ENCODE measurements around the gene SIDT2. TPM values are rescaled to one million over a fixed set of nuclear protein-coding genes. Genes with fewer than 3 reads are reported as not detected.

The SIDT2 gene
- total RNA-seq, 1 donor from 2014 or later, result 16.2 TPM

DNA sequence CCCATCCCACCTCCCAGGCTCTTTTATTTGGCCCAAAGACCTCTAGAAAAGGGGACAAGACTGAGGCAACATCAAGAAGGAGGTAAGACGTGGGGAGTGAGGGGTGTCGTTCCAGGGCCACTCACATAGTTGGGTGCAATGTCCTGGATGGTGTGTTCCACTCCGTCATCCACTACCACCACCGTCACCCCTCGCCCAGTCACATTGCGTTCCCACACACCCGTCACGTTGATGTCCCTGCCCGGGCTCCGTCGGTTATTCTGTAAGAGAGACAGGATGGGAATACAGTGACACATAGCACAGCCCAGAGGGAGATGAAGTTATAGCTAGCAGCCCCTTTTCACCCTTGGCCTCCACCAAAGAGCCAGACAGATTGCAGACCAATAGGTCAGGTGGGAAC is 49.5 kb downstream of the SIDT2 start:
- no peak overlapping the region for H3K27ac ChIP-seq (ENCODE audit: low read depth, low read length)
- no peak overlapping the region for H3K9ac ChIP-seq (ENCODE audit: low read depth in 1 of 3, low read length in 3 of 3)
- H3K27me3 ChIP-seq (ENCODE audit: control insufficient read depth in 3 of 3, insufficient read depth in 3 of 3, low read length in 3 of 3), result no peaks in the 10 kb centered on the region
- H3K9me3 ChIP-seq (ENCODE audit: control insufficient read depth in 3 of 3, low read length in 3 of 3), result no peaks in the 10 kb centered on the region
- peaks cover 47 to 58% (median 57%) of the 10 kb centered on the region in 3 donors for H3K36me3 ChIP-seq (ENCODE audit: control insufficient read depth in 3 of 3, insufficient read depth in 3 of 3, low read length in 3 of 3)
- no peak overlapping the region for H3K4me3 ChIP-seq (ENCODE audit: low read length in 3 of 3)
- H3K4me1 ChIP-seq (ENCODE audit: control insufficient read depth in 3 of 3, insufficient read depth in 3 of 3, low read length in 3 of 3), result peaks cover 21 to 30% (median 25%) of the 10 kb centered on the region in 3 donors

DNA sequence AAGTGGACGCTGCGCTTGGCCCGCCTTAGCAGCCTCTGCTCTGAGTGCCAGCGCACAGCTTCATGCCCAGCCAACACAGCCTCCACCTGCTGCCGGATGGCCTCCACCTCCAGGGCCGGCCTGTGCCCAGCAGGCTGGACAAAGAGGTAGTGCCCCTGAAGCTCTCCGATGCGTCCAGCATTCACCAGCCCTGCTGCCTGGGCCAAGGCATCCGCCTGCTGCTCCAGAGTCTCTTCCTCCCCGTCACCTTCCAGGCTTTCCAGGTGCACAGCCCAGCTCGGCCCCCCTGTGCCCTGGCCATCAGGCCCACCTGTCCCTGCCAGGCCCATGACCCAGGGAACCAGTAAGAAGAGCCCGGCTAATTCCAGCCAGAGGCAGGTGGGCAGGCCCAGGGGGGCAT is 50.9 kb downstream of the SIDT2 start:
- no peak overlapping the region for H3K27ac ChIP-seq (ENCODE audit: low read depth, low read length)
- no peak overlapping the region for H3K9ac ChIP-seq (ENCODE audit: low read depth in 1 of 3, low read length in 3 of 3)
- H3K9me3 ChIP-seq (ENCODE audit: control insufficient read depth in 3 of 3, low read length in 3 of 3), result no peaks in the 10 kb centered on the region
- H3K36me3 ChIP-seq (ENCODE audit: control insufficient read depth in 3 of 3, insufficient read depth in 3 of 3, low read length in 3 of 3), result peaks cover 33 to 47% (median 43%) of the 10 kb centered on the region in 3 donors
- peaks cover 31 to 34% (median 34%) of the 10 kb centered on the region in 3 donors for H3K4me1 ChIP-seq (ENCODE audit: control insufficient read depth in 3 of 3, insufficient read depth in 3 of 3, low read length in 3 of 3)
- H3K27me3 ChIP-seq (ENCODE audit: control insufficient read depth in 3 of 3, insufficient read depth in 3 of 3, low read length in 3 of 3), result no peaks in the 10 kb centered on the region
- H3K4me3 ChIP-seq (ENCODE audit: low read length in 3 of 3), result no peak overlapping the region

DNA sequence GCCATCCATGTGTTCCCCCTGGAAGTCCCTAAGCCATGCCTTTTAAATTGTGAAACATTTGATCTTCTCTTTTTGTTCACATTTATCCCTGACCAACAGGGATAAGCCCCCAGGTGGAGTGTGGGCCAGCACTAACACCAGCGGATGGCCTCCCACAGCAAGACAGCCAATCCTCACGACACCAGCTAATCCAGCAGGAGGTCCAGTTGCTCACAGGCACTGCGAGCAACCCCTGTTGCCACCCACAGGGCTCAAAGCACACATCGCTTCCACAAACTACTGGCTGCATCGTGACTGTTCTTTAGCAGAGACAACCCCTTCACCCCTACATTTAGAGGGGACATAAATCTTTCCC is 51.4 kb downstream of the SIDT2 start:
- Histone ChIP-seq H3K4me1 (ENCODE audit: control insufficient read depth in 3 of 3, insufficient read depth in 3 of 3, low read length in 3 of 3) (peaks cover 31 to 35% (median 34%) of the 10 kb centered on the region in 3 donors), H3K4me3 (ENCODE audit: low read length in 3 of 3) (no peak overlapping the region), H3K27ac (ENCODE audit: low read depth, low read length) (no peak overlapping the region), H3K36me3 (ENCODE audit: control insufficient read depth in 3 of 3, insufficient read depth in 3 of 3, low read length in 3 of 3) (peaks cover 33 to 42% (median 39%) of the 10 kb centered on the region in 3 donors), H3K9ac (ENCODE audit: low read depth in 1 of 3, low read length in 3 of 3) (peak overlapping the region in 1 of 3 donors; percentile 33), H3K27me3 (ENCODE audit: control insufficient read depth in 3 of 3, insufficient read depth in 3 of 3, low read length in 3 of 3) (no peaks in the 10 kb centered on the region), H3K9me3 (ENCODE audit: control insufficient read depth in 3 of 3, low read length in 3 of 3) (no peaks in the 10 kb centered on the region)

DNA sequence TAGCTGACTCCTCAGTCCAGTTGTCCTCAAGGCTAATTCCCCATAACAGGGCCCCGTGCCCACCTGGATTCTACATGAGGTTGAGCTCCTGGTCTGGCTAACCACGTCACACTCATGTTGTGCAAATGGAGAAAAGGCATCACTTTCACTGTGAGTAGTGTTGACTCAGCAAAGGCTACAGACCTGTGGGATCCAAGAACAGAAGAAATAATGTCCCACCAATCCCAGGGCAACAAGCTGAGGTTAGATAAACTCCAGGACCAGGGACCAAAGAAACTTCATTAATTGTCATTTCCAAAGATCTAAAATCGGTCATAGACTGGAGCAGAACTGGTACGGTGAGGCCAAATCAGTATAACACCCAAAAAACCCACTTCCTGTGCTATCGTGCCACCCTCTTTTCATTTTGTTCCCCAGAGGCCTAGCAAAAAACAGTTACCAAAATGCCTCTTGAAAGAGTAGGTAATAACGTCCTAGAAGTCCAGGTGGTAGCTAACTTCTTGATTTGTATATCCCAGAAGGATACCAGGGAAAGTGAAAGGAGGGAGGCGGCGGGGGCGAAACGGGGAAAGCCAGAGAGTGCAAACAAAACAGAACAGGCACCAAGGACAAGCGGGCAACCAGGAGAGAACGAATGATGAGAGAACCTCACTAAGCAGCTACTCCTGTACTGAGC is 51.9 kb downstream of the SIDT2 start:
- Histone ChIP-seq H3K9ac (ENCODE audit: low read depth in 1 of 3, low read length in 3 of 3) (peak overlapping the region; percentile 96 to 98 (median 98)), H3K9me3 (ENCODE audit: control insufficient read depth in 3 of 3, low read length in 3 of 3) (no peaks in the 10 kb centered on the region), H3K4me1 (ENCODE audit: control insufficient read depth in 3 of 3, insufficient read depth in 3 of 3, low read length in 3 of 3) (peaks cover 31 to 35% (median 34%) of the 10 kb centered on the region in 3 donors), H3K36me3 (ENCODE audit: control insufficient read depth in 3 of 3, insufficient read depth in 3 of 3, low read length in 3 of 3) (peaks cover 33 to 39% (median 37%) of the 10 kb centered on the region in 3 donors), H3K27ac (ENCODE audit: low read depth, low read length) (no peak overlapping the region), H3K4me3 (ENCODE audit: low read length in 3 of 3) (no peak overlapping the region), H3K27me3 (ENCODE audit: control insufficient read depth in 3 of 3, insufficient read depth in 3 of 3, low read length in 3 of 3) (no peaks in the 10 kb centered on the region)

DNA sequence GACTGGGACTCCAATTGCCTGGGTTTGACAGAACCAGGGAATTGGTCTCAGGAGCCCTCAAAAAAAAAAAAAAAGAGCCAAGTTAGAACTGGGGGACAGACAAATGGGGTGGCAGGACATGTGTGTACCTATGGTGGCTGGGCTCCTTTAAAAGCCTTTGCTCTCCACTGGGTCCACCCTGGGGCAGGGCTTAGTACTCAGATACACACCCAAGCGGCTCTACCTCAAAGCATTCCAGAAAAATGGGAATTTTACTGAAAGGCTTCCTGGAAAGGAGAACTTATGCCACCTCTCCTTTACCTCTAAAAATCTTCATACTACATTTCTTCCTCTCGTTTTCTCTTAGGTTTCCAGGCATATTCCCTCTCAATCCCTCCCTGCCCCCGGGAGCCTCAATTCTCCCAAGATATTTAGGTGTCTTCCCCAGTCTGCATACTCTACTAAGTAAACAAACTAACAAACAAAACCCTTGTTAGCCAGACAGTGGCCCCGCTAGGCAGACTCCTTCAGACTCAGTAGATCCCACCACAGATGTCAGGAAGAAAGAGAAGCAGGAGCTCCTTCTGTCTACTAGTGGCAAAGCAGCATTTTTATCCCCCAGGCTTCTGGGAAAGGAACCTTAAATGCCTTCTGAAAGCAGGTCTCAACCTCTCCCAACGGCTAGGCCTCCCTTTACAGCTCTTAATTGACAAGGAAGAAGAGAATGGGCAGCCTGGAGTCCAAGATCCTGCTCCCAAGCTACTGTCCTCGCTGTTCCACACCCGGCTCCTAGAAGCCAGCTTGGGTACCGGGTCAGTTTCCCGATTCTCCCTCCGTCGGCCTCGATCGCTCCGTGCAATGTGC is 52.7 kb downstream of the SIDT2 start:
- peaks cover 29 to 35% (median 29%) of the 10 kb centered on the region in 3 donors for H3K4me1 ChIP-seq (ENCODE audit: control insufficient read depth in 3 of 3, insufficient read depth in 3 of 3, low read length in 3 of 3)
- no peaks in the 10 kb centered on the region for H3K9me3 ChIP-seq (ENCODE audit: control insufficient read depth in 3 of 3, low read length in 3 of 3)
- peak overlapping the region; percentile 96 for H3K27ac ChIP-seq (ENCODE audit: low read depth, low read length)
- H3K27me3 ChIP-seq (ENCODE audit: control insufficient read depth in 3 of 3, insufficient read depth in 3 of 3, low read length in 3 of 3), result no peaks in the 10 kb centered on the region
- peaks cover 33 to 37% (median 33%) of the 10 kb centered on the region in 3 donors for H3K36me3 ChIP-seq (ENCODE audit: control insufficient read depth in 3 of 3, insufficient read depth in 3 of 3, low read length in 3 of 3)
- peak overlapping the region; percentile 96 to 98 (median 98) for H3K9ac ChIP-seq (ENCODE audit: low read depth in 1 of 3, low read length in 3 of 3)
- H3K4me3 ChIP-seq (ENCODE audit: low read length in 3 of 3), result peak overlapping the region; percentile 89 to 98 (median 97)

DNA sequence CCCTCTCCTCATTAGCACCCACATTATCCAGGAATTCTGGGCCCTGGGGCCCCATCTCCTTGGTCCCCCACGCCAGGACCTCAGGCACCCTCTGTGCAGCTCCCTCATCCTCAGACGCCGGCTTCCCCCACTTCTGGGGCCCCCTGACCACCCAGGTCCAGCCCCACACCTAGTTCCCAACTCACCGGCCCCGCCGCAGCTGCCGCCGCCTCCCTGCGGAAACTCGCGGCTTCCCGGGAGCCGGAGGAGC is 53.2 kb downstream of the SIDT2 start, which contains the start of gene PCSK7:
PCSK7 (minus strand) TSS at position 232 of the 250 bp plus-strand sequence. CDS start 2,229 bp downstream, outside the sequence.
- H3K36me3 ChIP-seq (ENCODE audit: control insufficient read depth in 3 of 3, insufficient read depth in 3 of 3, low read length in 3 of 3), result peaks cover 29 to 37% (median 36%) of the 10 kb centered on the region in 3 donors
- H3K4me3 ChIP-seq (ENCODE audit: low read length in 3 of 3), result peak within 1 kb of the TSS; percentile 97 to 98 (median 97)
- peak within 1 kb of the TSS; percentile 96 for H3K27ac ChIP-seq (ENCODE audit: low read depth, low read length)
- no peaks in the 10 kb centered on the region for H3K9me3 ChIP-seq (ENCODE audit: control insufficient read depth in 3 of 3, low read length in 3 of 3)
- H3K4me1 ChIP-seq (ENCODE audit: control insufficient read depth in 3 of 3, insufficient read depth in 3 of 3, low read length in 3 of 3), result peaks cover 28 to 35% (median 28%) of the 10 kb centered on the region in 3 donors
- no peaks in the 10 kb centered on the region for H3K27me3 ChIP-seq (ENCODE audit: control insufficient read depth in 3 of 3, insufficient read depth in 3 of 3, low read length in 3 of 3)
- peak within 1 kb of the TSS; percentile 96 to 98 (median 98) for H3K9ac ChIP-seq (ENCODE audit: low read depth in 1 of 3, low read length in 3 of 3)

DNA sequence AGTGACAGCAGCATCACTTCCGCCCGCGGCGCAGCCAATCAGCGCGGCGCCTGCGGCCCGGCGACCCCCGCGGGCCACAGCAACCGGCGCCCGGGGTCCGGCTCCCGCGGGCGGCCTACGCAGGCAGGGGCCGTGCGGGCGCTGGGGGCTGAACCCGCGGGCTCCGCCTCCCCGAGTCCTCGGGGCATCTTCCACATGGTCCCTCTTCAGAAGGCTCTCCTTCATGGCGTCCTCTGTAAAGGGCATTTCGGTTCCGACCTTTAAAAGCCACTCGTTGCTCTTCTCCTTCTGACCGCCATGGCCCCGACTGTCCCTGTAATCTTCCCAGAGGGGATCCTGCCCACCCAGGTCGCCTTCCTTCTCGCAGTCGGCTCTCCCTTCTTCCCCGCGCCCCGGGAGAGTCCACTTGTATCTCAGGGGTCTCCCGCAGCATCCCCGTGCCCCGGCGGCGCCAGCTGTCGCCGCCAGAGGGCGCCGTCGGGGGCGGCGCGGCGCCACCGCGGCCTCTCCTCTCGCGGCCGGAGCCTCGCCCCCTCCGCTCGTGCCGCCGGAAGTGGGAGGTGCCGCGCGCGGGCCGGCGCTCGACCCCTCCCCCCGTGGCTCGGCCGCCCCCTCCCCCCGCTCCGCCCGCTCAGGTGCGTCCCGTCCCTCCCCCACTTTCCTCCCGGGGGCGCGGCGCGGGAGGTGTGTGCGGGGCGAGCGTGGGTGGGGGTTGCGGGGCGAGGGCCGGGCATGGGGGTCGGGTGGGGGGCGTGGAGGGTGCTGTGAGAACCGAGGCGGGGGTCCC is 53.7 kb downstream of the SIDT2 start, which contains the start of gene RNF214:
RNF214 (plus strand) TSS at position 580 of the 787 bp plus-strand sequence. CDS start 1,602 bp downstream, outside the sequence.
- H3K36me3 ChIP-seq (ENCODE audit: control insufficient read depth in 3 of 3, insufficient read depth in 3 of 3, low read length in 3 of 3), result peaks cover 29 to 33% (median 32%) of the 10 kb centered on the region in 3 donors
- no peaks in the 10 kb centered on the region for H3K27me3 ChIP-seq (ENCODE audit: control insufficient read depth in 3 of 3, insufficient read depth in 3 of 3, low read length in 3 of 3)
- peak within 1 kb of the TSS; percentile 96 for H3K27ac ChIP-seq (ENCODE audit: low read depth, low read length)
- H3K9me3 ChIP-seq (ENCODE audit: control insufficient read depth in 3 of 3, low read length in 3 of 3), result no peaks in the 10 kb centered on the region
- peak within 1 kb of the TSS; percentile 97 to 98 (median 97) for H3K4me3 ChIP-seq (ENCODE audit: low read length in 3 of 3)
- H3K9ac ChIP-seq (ENCODE audit: low read depth in 1 of 3, low read length in 3 of 3), result peak within 1 kb of the TSS; percentile 96 to 98 (median 98)
- H3K4me1 ChIP-seq (ENCODE audit: control insufficient read depth in 3 of 3, insufficient read depth in 3 of 3, low read length in 3 of 3), result peaks cover 28 to 35% (median 28%) of the 10 kb centered on the region in 3 donors

DNA sequence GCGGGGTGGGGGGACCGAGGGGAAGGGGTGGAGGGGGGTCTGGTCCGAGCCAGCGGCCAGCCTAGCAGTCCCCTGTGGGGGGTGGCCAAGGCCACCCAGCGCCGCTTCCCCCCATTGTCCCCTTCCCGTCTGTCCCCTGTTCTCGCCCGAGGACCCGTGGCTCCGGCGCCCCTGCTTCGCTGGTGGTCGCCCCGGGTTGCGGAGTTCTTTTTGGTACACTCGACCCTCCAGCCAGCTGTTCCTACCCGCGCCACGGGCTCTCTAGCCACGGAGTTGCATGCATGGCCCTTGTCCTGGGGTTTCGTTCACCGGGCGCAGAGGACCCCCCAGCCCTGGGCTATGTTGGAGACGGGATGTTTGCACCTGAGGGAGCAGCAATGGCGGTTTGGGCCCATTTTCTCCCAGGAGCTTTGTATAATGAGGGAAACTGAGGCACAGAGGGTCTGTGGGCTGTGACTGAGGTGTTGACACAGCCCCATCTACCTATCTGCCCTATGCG is 54.4 kb downstream of the SIDT2 start:
- peak overlapping the region; percentile 85 to 97 (median 93) for H3K4me3 ChIP-seq (ENCODE audit: low read length in 3 of 3)
- peak overlapping the region; percentile 82 to 89 (median 83) for H3K9ac ChIP-seq (ENCODE audit: low read depth in 1 of 3, low read length in 3 of 3)
- H3K4me1 ChIP-seq (ENCODE audit: control insufficient read depth in 3 of 3, insufficient read depth in 3 of 3, low read length in 3 of 3), result peaks cover 28 to 35% (median 28%) of the 10 kb centered on the region in 3 donors
- H3K27me3 ChIP-seq (ENCODE audit: control insufficient read depth in 3 of 3, insufficient read depth in 3 of 3, low read length in 3 of 3), result no peaks in the 10 kb centered on the region
- peaks cover 24 to 27% (median 27%) of the 10 kb centered on the region in 3 donors for H3K36me3 ChIP-seq (ENCODE audit: control insufficient read depth in 3 of 3, insufficient read depth in 3 of 3, low read length in 3 of 3)
- peak overlapping the region; percentile 96 for H3K27ac ChIP-seq (ENCODE audit: low read depth, low read length)
- no peaks in the 10 kb centered on the region for H3K9me3 ChIP-seq (ENCODE audit: control insufficient read depth in 3 of 3, low read length in 3 of 3)

DNA sequence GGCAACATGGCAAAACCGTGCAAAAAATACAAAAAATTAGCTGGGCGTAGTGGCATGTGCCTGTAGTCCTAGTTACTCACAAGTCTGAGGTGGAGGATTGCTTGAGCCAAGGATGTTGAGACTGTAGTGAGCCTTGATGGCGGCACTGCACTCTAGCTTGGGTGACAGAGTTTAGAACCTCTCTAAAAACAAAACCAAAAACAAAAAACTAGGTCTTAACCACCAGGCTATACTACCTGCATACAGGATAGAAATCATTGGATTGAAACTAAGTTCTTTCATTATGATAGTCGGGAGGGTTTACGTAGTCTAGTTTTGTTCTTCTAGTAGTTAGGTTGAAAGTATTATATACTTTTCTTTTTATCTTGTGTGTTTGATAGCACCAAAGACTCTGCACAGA is 59.7 kb downstream of the SIDT2 start:
- H3K36me3 ChIP-seq (ENCODE audit: control insufficient read depth in 3 of 3, insufficient read depth in 3 of 3, low read length in 3 of 3), result peaks cover 18 to 29% (median 22%) of the 10 kb centered on the region in 3 donors
- no peaks in the 10 kb centered on the region for H3K27me3 ChIP-seq (ENCODE audit: control insufficient read depth in 3 of 3, insufficient read depth in 3 of 3, low read length in 3 of 3)
- H3K27ac ChIP-seq (ENCODE audit: low read depth, low read length), result no peak overlapping the region
- H3K4me3 ChIP-seq (ENCODE audit: low read length in 3 of 3), result no peak overlapping the region
- H3K4me1 ChIP-seq (ENCODE audit: control insufficient read depth in 3 of 3, insufficient read depth in 3 of 3, low read length in 3 of 3), result peaks cover 5 to 13% (median 7%) of the 10 kb centered on the region in 3 donors
- no peaks in the 10 kb centered on the region for H3K9me3 ChIP-seq (ENCODE audit: control insufficient read depth in 3 of 3, low read length in 3 of 3)
- no peak overlapping the region for H3K9ac ChIP-seq (ENCODE audit: low read depth in 1 of 3, low read length in 3 of 3)

Measured in skeletal muscle tissue (tissue), 4 donors.